GM12878 (cell line): ENCODE measurements around the gene ZNF701. TPM values are rescaled to one million over a fixed set of nuclear protein-coding genes. Genes with fewer than 3 reads are reported as not detected.

ENCODE experiments used
- BACH1 ChIP-seq: fragments of 450-650 bp; IDR thresholded peaks from 2 replicates; pipeline ENCODE4 v1.6.1; 2017; ENCODE audit warnings: mild to moderate bottlenecking, borderline replicate concordance
- BHLHE40 ChIP-seq, 2 experiments: fragments of 450-650 bp in 1 of 2; IDR thresholded peaks; 2 replicates each; pipeline ENCODE4 v1.6.1; 2011 to 2017; ENCODE audit warnings: low read depth in 2 of 2, borderline replicate concordance in 1 of 2, improper control_type of control experiment in 1 of 2, low read length in 1 of 2, mild to moderate bottlenecking in 1 of 2
- CHD1 ChIP-seq: IDR thresholded peaks from 2 replicates; pipeline ENCODE4 v1.6.1; 2012; ENCODE audit warnings: low read depth, low read length, improper control_type of control experiment
- CREB1 ChIP-seq: IDR thresholded peaks from 2 replicates; pipeline ENCODE4 v1.6.1; 2012; ENCODE audit warnings: low read depth, mild to moderate bottlenecking, inconsistent platforms
- CREM ChIP-seq: IDR thresholded peaks from 2 replicates; pipeline ENCODE4 v1.6.1; 2014; ENCODE audit warnings: antibody characterized with exemption, low read depth
- CTCF ChIP-seq, 3 experiments: IDR thresholded peaks in 2 of 3; conservative IDR thresholded peaks in 1 of 3; 2 replicates each; pipeline ENCODE4 v1.5.1; 2011; ENCODE audit warnings: low read depth in 3 of 3, low read length in 3 of 3, mild to moderate bottlenecking in 3 of 3, control low read depth in 2 of 3, moderate library complexity in 2 of 3, inconsistent platforms in 1 of 3, mixed read lengths in 1 of 3; ENCODE audit not compliant: control insufficient read depth in 2 of 3, insufficient read depth in 1 of 3; ENCODE audit errors: extremely low read depth in 1 of 3
- DPF2 ChIP-seq: fragments of 450-650 bp; IDR thresholded peaks from 2 replicates; pipeline ENCODE4 v1.6.1; 2017; ENCODE audit warnings: mild to moderate bottlenecking
- E4F1 ChIP-seq: fragments of 450-650 bp; IDR thresholded peaks from 2 replicates; pipeline ENCODE4 v1.6.1; 2018; ENCODE audit warnings: borderline replicate concordance, mild to moderate bottlenecking; ENCODE audit not compliant: partially characterized antibody
- FOXM1 ChIP-seq: IDR thresholded peaks from 2 replicates; pipeline ENCODE4 v1.6.1; 2012; ENCODE audit warnings: low read depth, mild to moderate bottlenecking, inconsistent platforms, low read length, moderate library complexity
- MEF2B ChIP-seq: fragments of 450-650 bp; IDR thresholded peaks from 2 replicates; pipeline ENCODE4 v1.6.1; 2018; ENCODE audit warnings: mild to moderate bottlenecking, moderate library complexity; ENCODE audit not compliant: partially characterized antibody, poor library complexity, severe bottlenecking
- NBN ChIP-seq: fragments of 450-650 bp; IDR thresholded peaks from 2 replicates; pipeline ENCODE4 v1.6.1; 2016
- NFYB ChIP-seq: IDR thresholded peaks from 2 replicates; pipeline ENCODE4 v1.6.1; 2011; ENCODE audit warnings: low read depth, mild to moderate bottlenecking, low read length, improper control_type of control experiment, moderate library complexity; ENCODE audit not compliant: insufficient read depth
- PML ChIP-seq: IDR thresholded peaks from 2 replicates; pipeline ENCODE4 v1.6.1; 2012; ENCODE audit warnings: low read length, inconsistent platforms
- REST ChIP-seq: IDR thresholded peaks from 2 replicates; pipeline ENCODE4 v1.6.1; 2012; ENCODE audit warnings: mild to moderate bottlenecking, low read depth, low read length
- SIN3A ChIP-seq: IDR thresholded peaks from 2 replicates; pipeline ENCODE4 v1.6.1; 2012; ENCODE audit warnings: low read depth, low read length, improper control_type of control experiment
- SIX5 ChIP-seq: IDR thresholded peaks from 2 replicates; pipeline ENCODE4 v1.6.1; 2011; ENCODE audit warnings: mild to moderate bottlenecking, low read depth, low read length, moderate library complexity; ENCODE audit not compliant: severe bottlenecking
- SMC3 ChIP-seq: IDR thresholded peaks from 2 replicates; pipeline ENCODE4 v1.6.1; 2011; ENCODE audit warnings: low read length, improper control_type of control experiment, borderline replicate concordance
- SP1 ChIP-seq: IDR thresholded peaks from one replicate; pipeline ENCODE4 v1.6.1; 2011; ENCODE audit warnings: low read depth, low read length
- TAF1 ChIP-seq: IDR thresholded peaks from 2 replicates; pipeline ENCODE4 v1.6.1; 2011; ENCODE audit warnings: mild to moderate bottlenecking, low read depth, low read length, borderline replicate concordance
- TBL1XR1 ChIP-seq: IDR thresholded peaks from 2 replicates; pipeline ENCODE4 v1.6.1; 2012; ENCODE audit warnings: low read depth, low read length, improper control_type of control experiment
- ZNF207 ChIP-seq: fragments of 450-650 bp; IDR thresholded peaks from 2 replicates; pipeline ENCODE4 v1.6.1; 2014; ENCODE audit warnings: antibody characterized with exemption, mild to moderate bottlenecking, borderline replicate concordance
- polyA plus RNA-seq, 11 experiments: library from polyadenylated mRNA; depleted of rRNA in 4 of 11; unstranded in 6 of 11; stranded (reverse) in 5 of 11; fragments of >200 nt; fragmentation: Nextera tagmentation in 4 of 11; fragmentation: Illumina TruSeq in 1 of 11; extraction: Ambion mirVana in 4 of 11; extraction: Trizol in 1 of 11; gene quantifications; 1 replicate in 1 of 11; 2 replicates in 10 of 11; pipeline versions ENCODE4 v1.2.1 to v1.2.3, GENCODE V29; 2011 to 2016; ENCODE audit warnings: inconsistent platforms in 2 of 11, missing spikeins in 2 of 11, low read depth in 1 of 11
- total RNA-seq, 4 experiments: library from RNA; depleted of rRNA in 3 of 4; stranded (reverse); fragments of >200 nt in 3 of 4; fragmentation: Illumina TruSeq in 1 of 4; extraction: Trizol in 1 of 4; gene quantifications; 2 replicates each; pipeline versions ENCODE4 v1.2.1 to v1.2.3, GENCODE V29; 2013 to 2021

ZNF701 gene
- total and polyA plus RNA-seq, 10 of the 15 experiments (the other 5 are each of a cell fraction or from before 2014, with no cell fraction given), result 3.1 to 18.1 (median 8.0) TPM

- TF ChIP-seq E4F1 (peak; percentile 91), NFYB (no peak), TBL1XR1 (no peak), REST (no peak), PML (0 out of 2 replicates have a peak, but pooled peaks have one; percentile 75), NBN (peak; percentile 78; the same call in 1 of the 2 replicates), SIN3A (peak; percentile 99), CREM (no peak), MEF2B (peak; percentile 67), TAF1 (peak; percentile 45; the same call in 1 of the 2 replicates), SIX5 (no peak), CHD1 (no peak), SMC3 (peak; percentile 9; the same call in 1 of the 2 replicates), CTCF (IDR thresholded peaks at IDR 0.05 in 2 of 3, conservative IDR thresholded peaks at IDR 0.05 in 1 of 3; ENCODE audit: control insufficient read depth in 2 of 3, extremely low read depth in 1 of 3, insufficient read depth in 1 of 3, low read depth in 3 of 3, low read length in 3 of 3) (peak in 1 of 3 experiments; percentile 11; a peak in 1 of 6 replicates), CREB1 (no peak), DPF2 (no peak; the same call in 1 of the 2 replicates), BACH1 (no peak), FOXM1 (no peak), SP1 (peak; percentile 18), ZNF207 (peak; percentile 62; the same call in 1 of the 2 replicates), BHLHE40 (IDR thresholded peaks at IDR 0.05; ENCODE audit: borderline replicate concordance in 1 of 2, low read depth in 2 of 2, low read length in 1 of 2) (no peak; a peak in 1 of 4 replicates)
- TF ChIP-seq, all 136 proteins: peak for 41
Observed at GRCh38 chr19:52570000-52570861, at the start of gene ZNF701 (continued).
